Measurements from ENCODE around the gene STMN3.
"Not testable (repeated sequence)": the region's sequence is repeated elsewhere in the genome, so short reads cannot be mapped to it uniquely, and the experiment has no call there.

- not testable (repeated sequence) for TF ChIP-seq ZNF274 (IDR thresholded peaks at IDR 0.05; ENCODE audit: low read depth, low read length); CTCF (IDR thresholded peaks at IDR 0.05 in 2 of 3, conservative IDR thresholded peaks at IDR 0.05 in 1 of 3; ENCODE audit: borderline replicate concordance in 1 of 3, insufficient read depth in 1 of 3, low read depth in 2 of 3, low read length in 2 of 3); POLR2AphosphoS5 (IDR thresholded peaks at IDR 0.05; ENCODE audit: low read depth, low read length); ELF1 (IDR thresholded peaks at IDR 0.05; ENCODE audit: borderline replicate concordance, low read depth)
Observed at GRCh38 chr20:63640686-63641085, 12.5 kb downstream of the STMN3 start.
